Ishikawa (cell line): Measurements from ENCODE around the gene LAIR1.

Experiments
- CREB1 ChIP-seq: IDR thresholded peaks from 2 replicates; pipeline ENCODE4 v1.6.1; 2012; ENCODE audit warnings: low read depth
- EGR1 ChIP-seq: IDR thresholded peaks from 2 replicates; pipeline ENCODE4 v1.6.1; 2012
- EP300 ChIP-seq: IDR thresholded peaks from 2 replicates; pipeline ENCODE4 v1.6.1; 2012; ENCODE audit warnings: borderline replicate concordance
- FOXM1 ChIP-seq: IDR thresholded peaks from 2 replicates; pipeline ENCODE4 v1.6.1; 2012; ENCODE audit warnings: low read depth, borderline replicate concordance
- NFIC ChIP-seq: IDR thresholded peaks from 2 replicates; pipeline ENCODE4 v1.6.1; 2012
- TAF1 ChIP-seq: IDR thresholded peaks from 2 replicates; pipeline ENCODE4 v1.6.1; 2012; ENCODE audit warnings: low read depth, mild to moderate bottlenecking
- TEAD4 ChIP-seq: IDR thresholded peaks from 2 replicates; pipeline ENCODE4 v1.6.1; 2012
- TF ChIP-seq, protein P1 (sequence below): IDR thresholded peaks from 2 replicates; pipeline ENCODE4 v1.6.1; 2012
- TF ChIP-seq, protein P2 (sequence below): IDR thresholded peaks from 2 replicates; pipeline ENCODE4 v1.6.1; 2012
- TF ChIP-seq, protein P3 (sequence below): IDR thresholded peaks from 2 replicates; pipeline ENCODE4 v1.6.1; 2012; ENCODE audit warnings: low read depth, mild to moderate bottlenecking

DNA sequence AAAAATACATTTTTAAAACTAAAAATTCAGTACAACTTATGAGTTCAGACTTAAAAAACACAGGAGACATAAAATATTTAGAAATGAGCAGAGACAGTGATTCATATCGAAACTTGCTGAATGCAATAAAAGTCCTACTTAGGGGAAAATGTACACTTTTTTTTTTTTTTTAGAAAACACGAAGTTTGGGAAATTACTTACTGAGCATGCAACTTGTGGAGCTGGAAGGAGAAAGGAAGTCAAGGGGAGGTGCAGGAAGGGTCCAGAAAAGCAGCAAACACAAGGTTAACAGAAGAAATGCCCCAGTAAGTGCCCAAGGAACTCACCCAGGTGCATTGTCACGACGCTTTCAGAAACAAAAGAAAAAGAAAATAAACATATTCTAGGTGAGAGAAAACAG, 18.6 kb upstream of the LAIR1 start:
- TF ChIP-seq, protein P1, sequence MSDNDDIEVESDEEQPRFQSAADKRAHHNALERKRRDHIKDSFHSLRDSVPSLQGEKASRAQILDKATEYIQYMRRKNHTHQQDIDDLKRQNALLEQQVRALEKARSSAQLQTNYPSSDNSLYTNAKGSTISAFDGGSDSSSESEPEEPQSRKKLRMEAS = no peak
- TF ChIP-seq, protein P2, sequence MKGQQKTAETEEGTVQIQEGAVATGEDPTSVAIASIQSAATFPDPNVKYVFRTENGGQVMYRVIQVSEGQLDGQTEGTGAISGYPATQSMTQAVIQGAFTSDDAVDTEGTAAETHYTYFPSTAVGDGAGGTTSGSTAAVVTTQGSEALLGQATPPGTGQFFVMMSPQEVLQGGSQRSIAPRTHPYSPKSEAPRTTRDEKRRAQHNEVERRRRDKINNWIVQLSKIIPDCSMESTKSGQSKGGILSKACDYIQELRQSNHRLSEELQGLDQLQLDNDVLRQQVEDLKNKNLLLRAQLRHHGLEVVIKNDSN = no peak
- TF ChIP-seq FOXM1 (no peak), EP300 (no peak), CREB1 (no peak), TAF1 (no peak), NFIC (no peak), EGR1 (no peak), TEAD4 (no peak)
- TF ChIP-seq, protein P3, sequence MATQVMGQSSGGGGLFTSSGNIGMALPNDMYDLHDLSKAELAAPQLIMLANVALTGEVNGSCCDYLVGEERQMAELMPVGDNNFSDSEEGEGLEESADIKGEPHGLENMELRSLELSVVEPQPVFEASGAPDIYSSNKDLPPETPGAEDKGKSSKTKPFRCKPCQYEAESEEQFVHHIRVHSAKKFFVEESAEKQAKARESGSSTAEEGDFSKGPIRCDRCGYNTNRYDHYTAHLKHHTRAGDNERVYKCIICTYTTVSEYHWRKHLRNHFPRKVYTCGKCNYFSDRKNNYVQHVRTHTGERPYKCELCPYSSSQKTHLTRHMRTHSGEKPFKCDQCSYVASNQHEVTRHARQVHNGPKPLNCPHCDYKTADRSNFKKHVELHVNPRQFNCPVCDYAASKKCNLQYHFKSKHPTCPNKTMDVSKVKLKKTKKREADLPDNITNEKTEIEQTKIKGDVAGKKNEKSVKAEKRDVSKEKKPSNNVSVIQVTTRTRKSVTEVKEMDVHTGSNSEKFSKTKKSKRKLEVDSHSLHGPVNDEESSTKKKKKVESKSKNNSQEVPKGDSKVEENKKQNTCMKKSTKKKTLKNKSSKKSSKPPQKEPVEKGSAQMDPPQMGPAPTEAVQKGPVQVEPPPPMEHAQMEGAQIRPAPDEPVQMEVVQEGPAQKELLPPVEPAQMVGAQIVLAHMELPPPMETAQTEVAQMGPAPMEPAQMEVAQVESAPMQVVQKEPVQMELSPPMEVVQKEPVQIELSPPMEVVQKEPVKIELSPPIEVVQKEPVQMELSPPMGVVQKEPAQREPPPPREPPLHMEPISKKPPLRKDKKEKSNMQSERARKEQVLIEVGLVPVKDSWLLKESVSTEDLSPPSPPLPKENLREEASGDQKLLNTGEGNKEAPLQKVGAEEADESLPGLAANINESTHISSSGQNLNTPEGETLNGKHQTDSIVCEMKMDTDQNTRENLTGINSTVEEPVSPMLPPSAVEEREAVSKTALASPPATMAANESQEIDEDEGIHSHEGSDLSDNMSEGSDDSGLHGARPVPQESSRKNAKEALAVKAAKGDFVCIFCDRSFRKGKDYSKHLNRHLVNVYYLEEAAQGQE = no peak
